Measurements from ENCODE around the gene FOXL3.

DNA sequence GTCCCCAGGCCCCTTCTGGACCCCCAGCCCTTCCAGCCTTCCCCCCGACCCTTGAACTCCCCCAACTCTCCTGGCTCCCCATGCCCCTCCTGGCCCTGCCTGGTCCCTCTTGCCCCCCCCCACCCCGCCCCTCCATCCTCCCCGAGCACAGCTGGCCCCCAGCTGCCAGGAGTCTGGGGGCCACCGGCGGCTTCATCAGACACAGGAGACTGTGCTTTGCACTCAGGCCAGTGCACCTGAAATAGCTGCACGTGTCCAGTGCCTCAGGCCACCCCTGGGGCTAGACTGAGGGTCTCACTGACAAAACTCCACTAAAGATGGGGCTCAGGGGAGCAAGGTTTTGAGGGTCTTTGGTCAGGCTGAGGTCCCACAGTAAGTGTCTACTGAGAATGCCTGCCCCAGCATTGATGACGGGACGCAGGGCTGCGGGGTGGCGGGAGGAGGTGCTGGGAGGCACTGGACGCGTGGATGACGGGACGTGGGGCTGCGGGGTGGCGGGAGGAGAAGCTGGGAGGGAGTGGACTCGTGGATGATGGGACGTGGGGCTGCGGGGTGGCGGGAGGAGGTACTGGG is 6.5 kb downstream of the FOXL3 start:
- TF ChIP-seq, protein P1, sequence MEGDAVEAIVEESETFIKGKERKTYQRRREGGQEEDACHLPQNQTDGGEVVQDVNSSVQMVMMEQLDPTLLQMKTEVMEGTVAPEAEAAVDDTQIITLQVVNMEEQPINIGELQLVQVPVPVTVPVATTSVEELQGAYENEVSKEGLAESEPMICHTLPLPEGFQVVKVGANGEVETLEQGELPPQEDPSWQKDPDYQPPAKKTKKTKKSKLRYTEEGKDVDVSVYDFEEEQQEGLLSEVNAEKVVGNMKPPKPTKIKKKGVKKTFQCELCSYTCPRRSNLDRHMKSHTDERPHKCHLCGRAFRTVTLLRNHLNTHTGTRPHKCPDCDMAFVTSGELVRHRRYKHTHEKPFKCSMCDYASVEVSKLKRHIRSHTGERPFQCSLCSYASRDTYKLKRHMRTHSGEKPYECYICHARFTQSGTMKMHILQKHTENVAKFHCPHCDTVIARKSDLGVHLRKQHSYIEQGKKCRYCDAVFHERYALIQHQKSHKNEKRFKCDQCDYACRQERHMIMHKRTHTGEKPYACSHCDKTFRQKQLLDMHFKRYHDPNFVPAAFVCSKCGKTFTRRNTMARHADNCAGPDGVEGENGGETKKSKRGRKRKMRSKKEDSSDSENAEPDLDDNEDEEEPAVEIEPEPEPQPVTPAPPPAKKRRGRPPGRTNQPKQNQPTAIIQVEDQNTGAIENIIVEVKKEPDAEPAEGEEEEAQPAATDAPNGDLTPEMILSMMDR (IDR thresholded peaks at IDR 0.05) = no peak
- no peak for TF ChIP-seq ZFX (IDR thresholded peaks at IDR 0.05; ENCODE audit: borderline replicate concordance)
